Fibroblast of the aortic adventitia (primary cell): ENCODE results near the gene TM2D1. TPM values are rescaled to one million over a fixed set of nuclear protein-coding genes. Genes with fewer than 3 reads are reported as not detected.
"Not testable (repeated sequence)": the region's sequence is repeated elsewhere in the genome, so short reads cannot be mapped to it uniquely, and the experiment has no call there.

Experiments used
- DNase-seq: peaks from one replicate; pipeline ENCODE4 v3.0.0-alpha.2; 2010; ENCODE audit warnings: low read depth
- H3K4me3 ChIP-seq: 2 replicates; pipeline ENCODE4 v1.5.1; 2011; ENCODE audit warnings: low read depth, mild to moderate bottlenecking, control low read depth, low read length, moderate library complexity
- total RNA-seq: library from RNA; depleted of rRNA; stranded (reverse); fragments of >200 nt; gene quantifications from 2 replicates; pipeline ENCODE4 v1.2.3, GENCODE V29; 2012; ENCODE audit warnings: low replicate concordance
- TF ChIP-seq, protein P1 (sequence below): IDR thresholded peaks from 2 replicates; pipeline ENCODE4 v1.5.1; 2011; ENCODE audit warnings: mild to moderate bottlenecking, low read length, control low read depth, inconsistent platforms; ENCODE audit not compliant: insufficient read depth

TM2D1 gene
- total RNA-seq, 1 donor = 55.0 TPM

DNA sequence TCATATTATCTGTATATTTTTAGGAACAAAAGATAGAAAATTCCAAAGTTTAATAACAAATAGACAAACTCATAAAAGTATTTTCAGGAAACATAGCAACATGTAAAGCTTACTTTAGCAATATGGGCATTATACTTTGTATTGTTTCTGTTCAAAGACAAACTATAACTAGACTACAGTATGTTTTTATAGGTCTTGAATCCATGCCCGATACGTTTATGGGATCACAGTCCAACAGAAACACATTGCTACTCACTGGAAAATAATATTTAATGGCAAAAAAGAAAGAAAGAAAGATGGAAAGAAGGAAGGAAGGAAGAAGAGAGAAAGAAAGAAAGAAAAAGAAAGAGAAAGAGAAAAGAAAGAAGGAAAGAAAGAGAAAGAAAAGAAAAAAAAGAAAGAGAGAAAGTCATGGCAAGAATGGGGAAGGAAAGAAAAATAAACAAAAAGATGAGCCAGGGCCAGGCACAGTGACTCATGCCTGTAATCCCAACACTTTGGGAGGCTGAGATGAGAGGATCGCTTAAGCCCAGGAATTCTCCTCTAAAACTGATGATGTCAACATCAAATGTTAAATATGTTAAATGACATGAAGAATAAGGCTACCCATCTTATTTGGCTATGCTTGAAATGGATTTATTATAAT, 32.7 kb downstream of the TM2D1 start:
- TF ChIP-seq, protein P1, sequence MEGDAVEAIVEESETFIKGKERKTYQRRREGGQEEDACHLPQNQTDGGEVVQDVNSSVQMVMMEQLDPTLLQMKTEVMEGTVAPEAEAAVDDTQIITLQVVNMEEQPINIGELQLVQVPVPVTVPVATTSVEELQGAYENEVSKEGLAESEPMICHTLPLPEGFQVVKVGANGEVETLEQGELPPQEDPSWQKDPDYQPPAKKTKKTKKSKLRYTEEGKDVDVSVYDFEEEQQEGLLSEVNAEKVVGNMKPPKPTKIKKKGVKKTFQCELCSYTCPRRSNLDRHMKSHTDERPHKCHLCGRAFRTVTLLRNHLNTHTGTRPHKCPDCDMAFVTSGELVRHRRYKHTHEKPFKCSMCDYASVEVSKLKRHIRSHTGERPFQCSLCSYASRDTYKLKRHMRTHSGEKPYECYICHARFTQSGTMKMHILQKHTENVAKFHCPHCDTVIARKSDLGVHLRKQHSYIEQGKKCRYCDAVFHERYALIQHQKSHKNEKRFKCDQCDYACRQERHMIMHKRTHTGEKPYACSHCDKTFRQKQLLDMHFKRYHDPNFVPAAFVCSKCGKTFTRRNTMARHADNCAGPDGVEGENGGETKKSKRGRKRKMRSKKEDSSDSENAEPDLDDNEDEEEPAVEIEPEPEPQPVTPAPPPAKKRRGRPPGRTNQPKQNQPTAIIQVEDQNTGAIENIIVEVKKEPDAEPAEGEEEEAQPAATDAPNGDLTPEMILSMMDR = no peak
- no peak overlapping the region for H3K4me3 ChIP-seq
- DNase-seq = peak; percentile 61

DNA sequence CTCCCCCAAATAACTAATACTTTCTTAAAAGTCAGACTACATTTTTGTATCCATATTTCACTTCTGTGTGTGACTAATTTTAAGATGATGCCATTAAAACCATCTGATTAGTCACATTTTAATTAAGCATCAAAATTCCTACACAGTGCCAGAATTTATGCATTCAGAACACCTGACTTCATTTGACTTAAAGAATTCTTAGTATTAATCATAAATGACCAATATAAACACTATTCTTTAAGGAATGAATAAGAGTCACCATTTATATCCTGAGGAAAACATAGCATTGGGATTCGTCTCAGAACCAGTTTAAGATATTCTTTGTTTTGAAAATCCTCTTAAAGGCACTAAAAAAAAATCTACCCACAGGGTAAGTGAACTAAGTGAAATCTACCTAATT, 37.0 kb downstream of the TM2D1 start:
- TF ChIP-seq, protein P1 = no peak
- H3K4me3 ChIP-seq = no peak overlapping the region
- DNase-seq = no peak

DNA sequence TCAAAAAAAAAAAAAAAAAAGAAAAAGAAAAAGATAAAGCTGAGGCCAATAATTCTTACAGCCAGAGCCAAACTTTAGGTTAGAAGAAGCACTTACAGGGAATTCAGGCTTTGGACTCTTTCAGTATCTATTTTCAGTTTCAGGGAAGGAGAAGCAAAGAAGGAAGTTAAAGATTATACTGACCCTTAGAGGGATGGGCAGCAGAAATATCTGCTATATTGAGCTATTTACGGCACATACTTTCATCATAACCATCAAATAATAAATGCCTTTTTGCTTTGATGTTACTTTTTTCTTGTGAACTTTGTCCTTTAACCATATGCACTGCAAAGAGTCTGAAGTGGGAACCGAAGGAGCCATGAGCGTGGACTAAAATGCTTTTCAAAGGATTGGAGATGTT, 42.0 kb downstream of the TM2D1 start:
- TF ChIP-seq, protein P1 = no peak
- no peak overlapping the region for H3K4me3 ChIP-seq

DNA sequence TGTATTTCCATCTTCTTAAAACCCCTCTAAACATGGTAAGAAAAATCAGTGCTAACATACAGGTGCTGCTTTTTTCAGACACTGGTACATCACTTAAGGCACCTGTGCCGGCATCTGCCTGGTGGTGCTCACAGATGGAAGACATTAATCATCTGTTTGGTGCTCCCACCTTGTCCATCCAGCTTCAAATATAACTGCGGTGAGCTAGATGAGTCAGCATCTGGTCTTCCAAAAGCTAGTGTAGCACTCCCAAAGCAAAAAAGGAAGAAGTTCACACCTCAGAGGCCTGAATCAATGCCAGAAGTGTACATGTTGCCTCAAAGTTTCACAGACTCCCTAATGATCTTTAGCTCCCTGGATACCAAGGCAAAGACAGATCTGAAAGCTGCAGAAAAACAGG, 44.4 kb downstream of the TM2D1 start:
- TF ChIP-seq, protein P1 = no peak
- DNase-seq = no peak
- H3K4me3 ChIP-seq = no peak overlapping the region

More for the DNA sequence above, 42.0 kb downstream of the TM2D1 start:
- no peak for DNase-seq

DNA sequence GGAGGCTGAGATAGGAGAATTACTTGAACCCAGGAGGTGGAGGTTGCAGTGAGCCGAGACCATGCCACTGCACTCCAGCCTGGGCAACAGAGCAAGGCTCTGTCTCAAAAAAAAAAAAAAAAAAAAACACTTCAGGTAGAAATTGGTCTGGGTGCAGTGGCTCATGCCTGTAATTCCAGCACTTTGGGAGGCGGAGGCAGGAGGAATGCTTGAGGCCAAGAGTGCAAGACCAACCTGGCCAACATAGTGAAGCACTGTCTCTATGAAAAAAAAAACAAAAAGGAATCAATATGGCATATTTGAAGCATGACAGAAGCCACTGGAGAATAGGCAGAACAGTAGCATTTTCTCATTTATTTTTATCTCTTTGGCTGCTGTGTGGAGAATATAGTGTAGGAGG, 48.1 kb downstream of the TM2D1 start:
- H3K4me3 ChIP-seq, DNase-seq: not testable (repeated sequence)

DNA sequence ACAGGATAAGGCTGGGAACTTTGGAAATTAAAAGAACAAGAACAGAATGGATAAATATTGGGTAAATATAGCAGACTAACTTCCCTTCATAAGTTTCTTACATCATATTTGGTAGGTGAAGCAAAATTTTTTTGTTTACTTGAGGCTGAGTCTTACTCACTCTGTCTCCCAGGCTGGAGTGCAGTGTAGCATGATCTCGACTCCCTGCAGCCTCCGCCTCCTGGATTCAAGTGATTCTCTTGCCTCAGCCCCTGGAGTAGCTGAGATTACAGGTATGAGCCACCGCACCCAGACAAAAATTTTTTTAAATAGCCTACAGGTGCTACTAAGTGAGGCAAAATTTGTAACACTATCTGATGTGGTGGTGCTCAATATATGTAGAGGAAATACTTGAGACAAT, 50.7 kb downstream of the TM2D1 start:
- H3K4me3 ChIP-seq = no peak overlapping the region
- DNase-seq = no peak
- TF ChIP-seq, protein P1 = no peak

DNA sequence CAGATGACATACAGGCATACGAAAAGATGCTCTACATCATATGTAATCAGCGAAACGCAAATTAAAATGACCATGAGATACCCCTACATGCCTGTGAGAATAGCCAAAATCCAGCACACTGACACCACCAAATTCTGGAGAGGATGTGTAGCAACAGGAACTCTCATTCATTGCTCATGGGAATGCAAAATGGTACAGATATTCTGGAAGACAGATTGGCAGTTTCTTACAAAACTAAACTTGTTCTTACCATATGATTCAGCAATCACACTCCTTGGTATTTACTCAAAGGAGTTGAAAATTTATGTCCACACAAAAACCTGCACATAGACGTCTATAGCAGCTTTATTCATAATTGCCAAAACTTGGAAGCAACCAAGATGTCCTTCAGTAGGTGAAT, 52.6 kb downstream of the TM2D1 start:
- no peak for DNase-seq
- TF ChIP-seq, protein P1 = no peak
- H3K4me3 ChIP-seq = no peak overlapping the region
